DOHH2 (cell line): Measurements from ENCODE around the gene PRDM16.

ENCODE experiments used
- H3F3A ChIP-seq: fragments of 200-600 bp; sonication (generic), shearing (Covaris generic); 2 replicates; pipeline ENCODE4 v1.6.0; 2016; ENCODE audit warnings: antibody characterized with exemption, mild to moderate bottlenecking; ENCODE audit not compliant: control insufficient read depth, insufficient read depth
- H3K27ac ChIP-seq: fragments of 200-600 bp; sonication (generic); 2 replicates; pipeline ENCODE4 v1.5.1; 2014; ENCODE audit warnings: low read depth, mild to moderate bottlenecking, low read length, moderate library complexity
- H3K27me3 ChIP-seq: fragments of 200-600 bp; sonication (generic); 2 replicates; pipeline ENCODE4 v1.6.1; 2014; ENCODE audit warnings: mild to moderate bottlenecking, low read length, mixed read lengths; ENCODE audit not compliant: control insufficient read depth
- H3K36me3 ChIP-seq: fragments of 200-600 bp; sonication (generic); 2 replicates; pipeline ENCODE4 v1.6.1; 2014; ENCODE audit warnings: mild to moderate bottlenecking, low read length, moderate library complexity, mixed read lengths; ENCODE audit not compliant: control insufficient read depth
- H3K4me1 ChIP-seq: fragments of 200-600 bp; sonication (generic); 2 replicates; pipeline ENCODE4 v1.6.1; 2014; ENCODE audit warnings: mild to moderate bottlenecking, low read length, mixed read lengths; ENCODE audit not compliant: control insufficient read depth
- H3K4me2 ChIP-seq: fragments of 200-600 bp; sonication (generic); 2 replicates; pipeline ENCODE4 v1.6.0; 2014; ENCODE audit warnings: mild to moderate bottlenecking, low read length, moderate library complexity
- H3K4me3 ChIP-seq: fragments of 200-600 bp; sonication (generic); 2 replicates; pipeline ENCODE4 v1.5.1; 2014; ENCODE audit warnings: mild to moderate bottlenecking, low read length, mixed read lengths
- H3K79me2 ChIP-seq: fragments of 200-600 bp; sonication (generic); 2 replicates; pipeline ENCODE4 v1.6.1; 2014; ENCODE audit warnings: mild to moderate bottlenecking, low read length, mixed read lengths; ENCODE audit not compliant: control insufficient read depth
- H3K9me2 ChIP-seq: fragments of 200-600 bp; sonication (generic); replicated peaks from 2 replicates; pipeline ENCODE4 v1.6.1; 2014; ENCODE audit warnings: mild to moderate bottlenecking, low read length, mixed read lengths; ENCODE audit not compliant: control insufficient read depth
- H3K9me3 ChIP-seq: fragments of 200-600 bp; sonication (generic); 2 replicates; pipeline ENCODE4 v1.6.1; 2014; ENCODE audit warnings: antibody characterized with exemption, low read length, mixed read lengths; ENCODE audit not compliant: control insufficient read depth, insufficient read depth
- H4K20me1 ChIP-seq: fragments of 200-600 bp; sonication (generic); 2 replicates; pipeline ENCODE4 v1.6.0; 2014; ENCODE audit warnings: low read depth, mild to moderate bottlenecking, antibody characterized with exemption, low read length, moderate library complexity; ENCODE audit not compliant: control insufficient read depth, insufficient read depth
- CTCF ChIP-seq: fragments of 200-600 bp; sonication (generic); IDR thresholded peaks from one replicate; pipeline ENCODE4 v1.5.1; 2014; ENCODE audit warnings: antibody characterized with exemption, mild to moderate bottlenecking, low read depth, low read length; ENCODE audit not compliant: poor library complexity, severe bottlenecking
- EZH2phosphoT487 ChIP-seq: fragments of 200-600 bp; sonication (generic); IDR thresholded peaks from 2 replicates; pipeline ENCODE4 v1.6.1; 2017; ENCODE audit warnings: borderline replicate concordance, mild to moderate bottlenecking, antibody characterized with exemption, low read length, moderate library complexity, mixed read lengths

PRDM16 gene

GRCh38 chr1:3379934-3380333 is 310.9 kb downstream of the PRDM16 start:
- Histone ChIP-seq H3K27me3 (no peaks in the 10 kb centered on the region), H3K4me1 (no peaks in the 10 kb centered on the region), H3K9me2 (no peaks in the 10 kb centered on the region), H4K20me1 (no peaks in the 10 kb centered on the region), H3K9me3 (no peaks in the 10 kb centered on the region), H3K79me2 (no peaks in the 10 kb centered on the region), H3K27ac (no peak overlapping the region), H3K4me3 (no peak overlapping the region), H3K4me2 (no peak overlapping the region), H3F3A (no peaks in the 10 kb centered on the region), H3K36me3 (no peaks in the 10 kb centered on the region)
- TF ChIP-seq EZH2phosphoT487, result no peak
- TF ChIP-seq CTCF, result no peak

- H3K9me2 ChIP-seq, result no peaks in the 10 kb centered on the region
- no peak overlapping the region for H3K4me3 ChIP-seq
- no peaks in the 10 kb centered on the region for H3K9me3 ChIP-seq
- H4K20me1 ChIP-seq, result no peaks in the 10 kb centered on the region
- no peaks in the 10 kb centered on the region for H3K27me3 ChIP-seq
- no peaks in the 10 kb centered on the region for H3K4me1 ChIP-seq
- TF ChIP-seq EZH2phosphoT487 (no peak), CTCF (no peak)
- no peak overlapping the region for H3K27ac ChIP-seq
- H3F3A ChIP-seq, result no peaks in the 10 kb centered on the region
- no peaks in the 10 kb centered on the region for H3K79me2 ChIP-seq
- H3K36me3 ChIP-seq, result no peaks in the 10 kb centered on the region
- H3K4me2 ChIP-seq, result no peak overlapping the region
These were observed 311.5 kb downstream of the PRDM16 start for GRCh38 chr1:3380469-3380868.

GRCh38 chr1:3381901-3382300 is 312.9 kb downstream of the PRDM16 start:
- Histone ChIP-seq H3K4me2 (no peak overlapping the region), H3F3A (no peaks in the 10 kb centered on the region), H3K27ac (no peak overlapping the region), H3K4me1 (no peaks in the 10 kb centered on the region), H3K9me2 (no peaks in the 10 kb centered on the region), H3K9me3 (no peaks in the 10 kb centered on the region), H3K4me3 (no peak overlapping the region), H3K79me2 (no peaks in the 10 kb centered on the region), H4K20me1 (no peaks in the 10 kb centered on the region), H3K36me3 (no peaks in the 10 kb centered on the region), H3K27me3 (no peaks in the 10 kb centered on the region)
- TF ChIP-seq CTCF, result no peak
- TF ChIP-seq EZH2phosphoT487, result no peak
